Measurements from ENCODE around the gene EBNA1BP2.
"Not testable (repeated sequence)": the region's sequence is repeated elsewhere in the genome, so short reads cannot be mapped to it uniquely, and the experiment has no call there.

The EBNA1BP2 gene

GRCh38 chr1:43119928-43120586 lies 52.0 kb downstream of the EBNA1BP2 start:
- not testable (repeated sequence) for DNase-seq (ENCODE audit: low read depth)
